WTC11 (cell line): ENCODE results near the gene DDX39B. TPM values are rescaled to one million over a fixed set of nuclear protein-coding genes. Genes with fewer than 3 reads are reported as not detected.

Experiments
- ATAC-seq: fragments of 200-7000 bp; cut with Tn5 transposase; 2 replicates; pipeline ENCODE4 v1.10.0; 2021; ENCODE audit warnings: mild to moderate bottlenecking, moderate library complexity
- CTCF ChIA-PET: fragments of 300-600 bp; sonication (Branson Sonifier 250); formaldehyde crosslinking; loops from one replicate; lab custom pipeline; 2021; ENCODE audit warnings: antibody characterized with exemption; lab: Charles Lee
- POLR2A ChIA-PET: fragments of 350-600 bp; sonication (Branson Sonifier 250); formaldehyde crosslinking; loops from one replicate; lab custom pipeline; 2021; ENCODE audit warnings: antibody characterized with exemption; lab: Charles Lee
- DNase-seq: peaks from one replicate; pipeline ENCODE4 v3.0.0; 2021; ENCODE audit warnings: low spot score
- H3K27ac Mint-ChIP-seq: 2 replicates; pipeline ENCODE4 v1.8.0; 2021; ENCODE audit warnings: mixed read lengths
- H3K27me3 Mint-ChIP-seq: 2 replicates; pipeline ENCODE4 v1.8.0; 2021; ENCODE audit warnings: low read depth, mild to moderate bottlenecking, moderate library complexity, mixed read lengths
- H3K36me3 Mint-ChIP-seq: 2 replicates; pipeline ENCODE4 v1.8.0; 2021; ENCODE audit warnings: mixed read lengths
- H3K4me1 Mint-ChIP-seq: 2 replicates; pipeline ENCODE4 v1.8.0; 2022; ENCODE audit warnings: mixed read lengths
- H3K4me3 Mint-ChIP-seq: 2 replicates; pipeline ENCODE4 v1.8.0; 2021; ENCODE audit warnings: mild to moderate bottlenecking, moderate library complexity, mixed read lengths
- H3K9me3 Mint-ChIP-seq: 2 replicates; pipeline ENCODE4 v1.8.0; 2021; ENCODE audit warnings: mixed read lengths
- AFF4 ChIP-seq: sonication (generic); formaldehyde crosslinking; IDR thresholded peaks from 2 replicates; pipeline ENCODE4 v1.8.1; 2023; ENCODE audit warnings: mild to moderate bottlenecking, missing genetic modification reagents, borderline replicate concordance
- ATF6 ChIP-seq: sonication (generic); formaldehyde crosslinking; IDR thresholded peaks from 2 replicates; pipeline ENCODE4 v1.8.1; 2023; ENCODE audit warnings: mild to moderate bottlenecking, missing genetic modification reagents
- EMX1 ChIP-seq: fragments of 250-450 bp; sonication (Bioruptor Pico); IDR thresholded peaks from 2 replicates; pipeline ENCODE4 v1.8.0; 2021; ENCODE audit warnings: mild to moderate bottlenecking
- FOXP1 ChIP-seq: sonication (generic); formaldehyde crosslinking; IDR thresholded peaks from 2 replicates; pipeline ENCODE4 v1.8.0; 2022; ENCODE audit warnings: missing genetic modification reagents, mild to moderate bottlenecking, moderate library complexity, borderline replicate concordance
- HMGA2 ChIP-seq: fragments of 250-450 bp; sonication (Bioruptor Pico); IDR thresholded peaks from 2 replicates; pipeline ENCODE4 v1.4.0; 2021; ENCODE audit warnings: mild to moderate bottlenecking, moderate library complexity
- IRF2 ChIP-seq: sonication (generic); formaldehyde crosslinking; IDR thresholded peaks from 2 replicates; pipeline ENCODE4 v1.8.0; 2022; ENCODE audit warnings: low read depth, missing genetic modification reagents, borderline replicate concordance
- NFATC4 ChIP-seq: fragments of 250-450 bp; sonication (Bioruptor Pico); IDR thresholded peaks from 2 replicates; pipeline ENCODE4 v1.9.0; 2021; ENCODE audit warnings: mild to moderate bottlenecking
- NR2C2 ChIP-seq: sonication (generic); formaldehyde crosslinking; IDR thresholded peaks from 2 replicates; pipeline ENCODE4 v1.8.0; 2022; ENCODE audit warnings: mild to moderate bottlenecking, missing genetic modification reagents
- PREB ChIP-seq: sonication (generic); formaldehyde crosslinking; IDR thresholded peaks from 2 replicates; pipeline ENCODE4 v1.8.1; 2022; ENCODE audit warnings: mild to moderate bottlenecking, missing genetic modification reagents, moderate library complexity, borderline replicate concordance
- PRRX2 ChIP-seq: fragments of 250-450 bp; sonication (Bioruptor Pico); IDR thresholded peaks from 2 replicates; pipeline ENCODE4 v1.8.0; 2021; ENCODE audit warnings: mild to moderate bottlenecking
- RORB ChIP-seq: fragments of 250-450 bp; sonication (Bioruptor Pico); IDR thresholded peaks from 2 replicates; pipeline ENCODE4 v1.9.0; 2021; ENCODE audit warnings: mild to moderate bottlenecking
- SP1 ChIP-seq: sonication (generic); formaldehyde crosslinking; conservative IDR thresholded peaks from 2 replicates; pipeline ENCODE4 v1.8.1; 2022; ENCODE audit warnings: missing genetic modification reagents
- USF2 ChIP-seq: sonication (generic); formaldehyde crosslinking; IDR thresholded peaks from 2 replicates; pipeline ENCODE4 v1.8.1; 2023; ENCODE audit warnings: mild to moderate bottlenecking, missing genetic modification reagents, moderate library complexity
- ZBTB21 ChIP-seq: sonication (generic); formaldehyde crosslinking; IDR thresholded peaks from 2 replicates; pipeline ENCODE4 v1.8.1; 2023; ENCODE audit warnings: mild to moderate bottlenecking, missing genetic modification reagents, borderline replicate concordance
- ZMAT4 ChIP-seq: fragments of 250-450 bp; sonication (Bioruptor Pico); IDR thresholded peaks from 2 replicates; pipeline ENCODE4 v1.9.0; 2021; ENCODE audit warnings: mild to moderate bottlenecking
- ZNF138 ChIP-seq: sonication (generic); formaldehyde crosslinking; conservative IDR thresholded peaks from 2 replicates; pipeline ENCODE4 v1.8.1; 2022; ENCODE audit warnings: mild to moderate bottlenecking, moderate library complexity, missing genetic modification reagents
- ZNF317 ChIP-seq: sonication (generic); formaldehyde crosslinking; IDR thresholded peaks from 2 replicates; pipeline ENCODE4 v1.8.1; 2023; ENCODE audit warnings: low read depth, mild to moderate bottlenecking, moderate library complexity, missing genetic modification reagents, borderline replicate concordance
- ZNF396 ChIP-seq: fragments of 250-450 bp; sonication (Bioruptor Pico); IDR thresholded peaks from 2 replicates; pipeline ENCODE4 v1.8.0; 2021; ENCODE audit warnings: mild to moderate bottlenecking, moderate library complexity, borderline replicate concordance
- ZNF416 ChIP-seq: fragments of 250-450 bp; sonication (Bioruptor Pico); IDR thresholded peaks from 2 replicates; pipeline ENCODE4 v1.9.0; 2021; ENCODE audit warnings: mild to moderate bottlenecking, inconsistent platforms
- total RNA-seq: library from RNA; stranded (reverse); gene quantifications from 3 replicates; pipeline ENCODE4 v1.2.3, GENCODE V29; 2021
- TF ChIP-seq, protein P1 (sequence below): sonication (generic); formaldehyde crosslinking; IDR thresholded peaks from 2 replicates; pipeline ENCODE4 v1.8.0; 2022; ENCODE audit warnings: mild to moderate bottlenecking, missing genetic modification reagents

Gene DDX39B
- total RNA-seq, 1 experiment from 2014 or later = 712 TPM

- no peaks in the 10 kb centered on the region; the same call in 1 of the 2 replicates for H3K27me3 Mint-ChIP-seq
- DNase-seq = no peak
- H3K9me3 Mint-ChIP-seq = no peaks in the 10 kb centered on the region
- ChIA-PET POLR2A (no interaction called here), CTCF (interaction anchor here (1.0 kb wide), 1 partner anchor 59 kb away, joined by 4 read pairs; no protein-coding TSS in a partner anchor)
- no peak overlapping the region for H3K27ac Mint-ChIP-seq
- no peaks in the 10 kb centered on the region for H3K36me3 Mint-ChIP-seq
- no peak for ATAC-seq
- TF ChIP-seq NFATC4 (CRISPR knock-in tag) = no peak
- TF ChIP-seq ZNF396 (CRISPR knock-in tag) = no peak
- no peak for TF ChIP-seq ZNF317 (CRISPR knock-in tag)
- no peak for TF ChIP-seq ATF6
- TF ChIP-seq ZNF138 (CRISPR knock-in tag) = no peak
- TF ChIP-seq, protein P1, sequence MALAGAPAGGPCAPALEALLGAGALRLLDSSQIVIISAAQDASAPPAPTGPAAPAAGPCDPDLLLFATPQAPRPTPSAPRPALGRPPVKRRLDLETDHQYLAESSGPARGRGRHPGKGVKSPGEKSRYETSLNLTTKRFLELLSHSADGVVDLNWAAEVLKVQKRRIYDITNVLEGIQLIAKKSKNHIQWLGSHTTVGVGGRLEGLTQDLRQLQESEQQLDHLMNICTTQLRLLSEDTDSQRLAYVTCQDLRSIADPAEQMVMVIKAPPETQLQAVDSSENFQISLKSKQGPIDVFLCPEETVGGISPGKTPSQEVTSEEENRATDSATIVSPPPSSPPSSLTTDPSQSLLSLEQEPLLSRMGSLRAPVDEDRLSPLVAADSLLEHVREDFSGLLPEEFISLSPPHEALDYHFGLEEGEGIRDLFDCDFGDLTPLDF = no peak
- no peak for TF ChIP-seq PRRX2 (CRISPR knock-in tag)
- no peak for TF ChIP-seq IRF2
- no peak for TF ChIP-seq SP1 (CRISPR knock-in tag)
- TF ChIP-seq FOXP1 (CRISPR knock-in tag) = no peak
- no peak for TF ChIP-seq ZMAT4 (CRISPR knock-in tag)
- TF ChIP-seq ZNF416 = no peak
- TF ChIP-seq RORB = no peak
- TF ChIP-seq ZBTB21 = no peak
- no peak for TF ChIP-seq EMX1 (CRISPR knock-in tag)
- TF ChIP-seq PREB = no peak
- TF ChIP-seq HMGA2 (CRISPR knock-in tag) = no peak
- no peak for TF ChIP-seq AFF4
- TF ChIP-seq NR2C2 = no peak
- TF ChIP-seq USF2 (CRISPR knock-in tag) = no peak
- TF ChIP-seq, all 79 proteins: peak for 0
- no peak overlapping the region for H3K4me3 Mint-ChIP-seq
- no peaks in the 10 kb centered on the region for H3K4me1 Mint-ChIP-seq
These were observed 20.0 kb downstream of the DDX39B start for GRCh38 chr6:31521835-31522234.
